ENCODE data around the gene LOXHD1. TPM values are rescaled to one million over a fixed set of nuclear protein-coding genes. Genes with fewer than 3 reads are reported as not detected.

LOXHD1 gene
- polyA plus RNA-seq, 6 donors from 2014 or later = not detected

DNA sequence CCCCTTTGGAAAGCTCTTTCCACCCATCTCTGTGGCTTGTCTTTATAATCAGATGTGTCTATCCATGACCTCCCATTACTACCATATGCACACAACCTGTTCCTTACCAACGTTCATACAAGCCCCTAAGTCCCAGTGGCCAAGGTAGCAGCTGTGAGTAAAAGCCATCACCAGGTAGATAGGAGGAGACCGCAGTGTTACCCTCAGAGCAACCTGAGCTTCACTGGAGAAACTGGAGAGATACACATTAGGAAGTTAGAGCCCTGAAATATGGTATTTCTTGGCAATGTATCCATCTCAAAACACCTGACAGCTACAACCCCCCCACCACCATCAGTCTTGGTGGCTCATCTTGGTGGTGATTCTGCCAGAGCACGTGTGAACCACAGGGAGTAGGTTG lies 26.0 kb downstream of the LOXHD1 start:
- ATAC-seq (ENCODE audit: low read depth in 2 of 2) (no peak), DNase-seq (no peak)
- peaks cover 15 to 32% (median 25%) of the 10 kb centered on the region in 3 donors for H3K27me3 Mint-ChIP-seq
- H3K4me3 Mint-ChIP-seq = no peak overlapping the region
- no peak overlapping the region for H3K27ac Mint-ChIP-seq
- H3K4me1 Mint-ChIP-seq = no peaks in the 10 kb centered on the region
- no peaks in the 10 kb centered on the region for H3K36me3 Mint-ChIP-seq
- H3K9me3 Mint-ChIP-seq = peaks cover 0 to 11% (median 4%) of the 10 kb centered on the region in 7 donors

DNA sequence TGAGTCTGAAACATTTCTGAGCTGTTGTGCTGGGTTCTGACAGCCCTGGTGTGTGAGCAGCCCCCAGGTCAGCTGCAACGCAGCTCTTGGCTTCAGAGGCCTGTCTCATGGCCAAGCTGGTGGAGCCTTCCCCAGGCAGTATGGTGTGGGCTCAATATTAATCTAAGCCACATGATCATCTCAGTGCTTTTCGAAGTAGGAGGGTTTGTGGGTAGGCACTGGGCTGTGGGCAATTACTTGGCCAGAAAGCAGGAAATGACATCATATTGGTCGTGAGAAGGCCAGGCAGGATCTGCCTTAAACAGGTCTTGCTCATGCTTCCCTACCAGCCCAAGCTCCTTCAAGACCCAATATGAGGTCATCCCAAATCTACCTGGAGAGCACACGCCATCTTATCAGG lies 26.9 kb downstream of the LOXHD1 start:
- DNase-seq (no peak), ATAC-seq (ENCODE audit: low read depth in 2 of 2) (no peak)
- Mint-ChIP-seq H3K4me3 (no peak overlapping the region), H3K4me1 (no peaks in the 10 kb centered on the region), H3K27ac (no peak overlapping the region), H3K9me3 (peaks cover 0 to 11% (median 4%) of the 10 kb centered on the region in 7 donors), H3K27me3 (peaks cover 20 to 32% (median 25%) of the 10 kb centered on the region in 3 donors), H3K36me3 (no peaks in the 10 kb centered on the region)

- H3K4me3 Mint-ChIP-seq = no peak overlapping the region
- ATAC-seq (ENCODE audit: low read depth in 2 of 2) (no peak), DNase-seq (no peak)
- peaks cover 0 to 4% (median 0%) of the 10 kb centered on the region in 3 donors for H3K4me1 Mint-ChIP-seq
- H3K9me3 Mint-ChIP-seq = peaks cover 0 to 11% (median 4%) of the 10 kb centered on the region in 7 donors
- peaks cover 20 to 40% (median 23%) of the 10 kb centered on the region in 3 donors for H3K27me3 Mint-ChIP-seq
- H3K36me3 Mint-ChIP-seq = no peaks in the 10 kb centered on the region
- H3K27ac Mint-ChIP-seq = no peak overlapping the region
Observed at GRCh38 chr18:46629361-46629760, 27.7 kb downstream of the LOXHD1 start.

DNA sequence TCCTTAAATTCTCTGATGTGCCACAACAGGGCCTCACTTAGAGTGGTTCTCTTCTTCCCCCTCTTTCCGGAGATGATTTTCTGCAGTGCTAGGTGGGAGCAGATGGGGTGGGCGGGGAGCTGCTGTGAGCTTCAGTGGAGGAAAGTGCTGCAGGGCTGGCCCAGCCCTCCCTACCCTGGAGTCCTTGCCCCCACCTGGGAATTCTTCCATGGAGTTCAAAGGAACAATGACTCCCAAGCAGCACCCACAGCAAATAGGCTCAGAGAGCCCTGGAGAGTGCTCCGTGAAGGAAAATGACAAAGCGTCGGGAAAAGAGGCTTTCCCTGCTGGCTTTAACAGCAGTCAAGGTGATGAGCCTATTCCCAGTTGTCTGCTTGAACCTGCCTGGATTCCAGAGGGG lies 28.8 kb downstream of the LOXHD1 start:
- Mint-ChIP-seq H3K9me3 (peaks cover 0 to 10% (median 3%) of the 10 kb centered on the region in 7 donors), H3K36me3 (no peaks in the 10 kb centered on the region), H3K27me3 (peaks cover 20 to 42% (median 23%) of the 10 kb centered on the region in 3 donors), H3K27ac (no peak overlapping the region), H3K4me1 (peaks cover 0 to 4% (median 0%) of the 10 kb centered on the region in 3 donors), H3K4me3 (no peak overlapping the region)
- no peak for DNase-seq
- no peak for ATAC-seq (ENCODE audit: low read depth in 2 of 2)

GRCh38 chr18:46627136-46627535 lies 29.9 kb downstream of the LOXHD1 start:
- Mint-ChIP-seq H3K4me1 (peaks cover 0 to 4% (median 0%) of the 10 kb centered on the region in 3 donors), H3K27me3 (peaks cover 13 to 42% (median 21%) of the 10 kb centered on the region in 3 donors), H3K27ac (no peak overlapping the region), H3K4me3 (no peak overlapping the region), H3K9me3 (peaks cover 0 to 4% (median 0%) of the 10 kb centered on the region in 7 donors), H3K36me3 (no peaks in the 10 kb centered on the region)
- DNase-seq (no peak), ATAC-seq (ENCODE audit: low read depth in 2 of 2) (no peak)

DNA sequence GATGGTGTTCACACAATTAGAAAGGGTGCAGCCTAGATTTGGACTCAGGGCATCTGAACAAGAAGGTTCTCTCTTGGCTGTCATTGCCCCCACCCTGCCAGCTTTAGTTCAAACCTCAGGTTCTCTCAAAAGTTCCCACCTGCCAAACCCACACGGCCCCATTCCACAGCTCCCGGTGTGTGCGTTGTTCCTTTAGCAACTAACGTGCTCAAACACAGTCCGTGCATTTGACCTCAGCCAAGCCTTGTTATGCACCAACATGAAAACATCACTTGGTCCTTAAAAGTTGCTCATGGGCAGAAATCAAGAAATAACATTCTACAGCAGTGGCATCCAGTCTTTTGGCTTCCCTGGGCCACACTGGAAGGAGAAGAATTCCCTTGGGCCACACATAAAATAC lies 32.0 kb downstream of the LOXHD1 start:
- Mint-ChIP-seq H3K36me3 (no peaks in the 10 kb centered on the region), H3K4me3 (no peak overlapping the region), H3K27me3 (peaks cover 9 to 30% (median 21%) of the 10 kb centered on the region in 3 donors), H3K27ac (no peak overlapping the region), H3K9me3 (peaks cover 0 to 2% (median 0%) of the 10 kb centered on the region in 7 donors), H3K4me1 (peaks cover 0 to 4% (median 0%) of the 10 kb centered on the region in 3 donors)
- ATAC-seq (ENCODE audit: low read depth in 2 of 2) (no peak), DNase-seq (no peak)

- Mint-ChIP-seq H3K4me1 (peaks cover 0 to 4% (median 0%) of the 10 kb centered on the region in 3 donors), H3K27me3 (peaks cover 11 to 27% (median 24%) of the 10 kb centered on the region in 3 donors), H3K4me3 (no peak overlapping the region), H3K36me3 (no peaks in the 10 kb centered on the region), H3K9me3 (no peaks in the 10 kb centered on the region), H3K27ac (no peak overlapping the region)
- DNase-seq = no peak
- no peak for ATAC-seq (ENCODE audit: low read depth in 2 of 2)
Observed at GRCh38 chr18:46624127-46624526, 32.9 kb downstream of the LOXHD1 start.

DNA sequence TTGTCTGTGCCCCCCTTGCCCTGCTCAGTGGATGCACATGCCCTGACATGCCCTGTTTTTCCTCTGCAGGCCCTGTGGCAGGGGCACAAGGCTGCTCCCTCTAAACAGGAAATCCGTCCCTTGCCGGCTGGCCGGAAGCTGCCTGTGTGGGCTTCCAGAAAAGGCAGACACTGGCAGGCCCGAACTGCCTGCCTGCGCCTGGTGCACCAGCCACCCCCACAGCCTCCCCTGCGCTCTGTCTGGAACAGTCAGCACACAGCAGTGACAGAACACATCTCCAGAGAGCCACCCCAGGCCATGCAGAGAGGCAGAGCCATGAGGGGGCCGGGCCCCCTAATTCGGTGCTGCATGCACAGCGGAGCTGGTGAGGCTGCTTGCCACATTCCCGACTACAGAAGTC lies 33.5 kb downstream of the LOXHD1 start:
- H3K27me3 Mint-ChIP-seq = peaks cover 11 to 25% (median 24%) of the 10 kb centered on the region in 3 donors
- H3K4me3 Mint-ChIP-seq = no peak overlapping the region

DNA sequence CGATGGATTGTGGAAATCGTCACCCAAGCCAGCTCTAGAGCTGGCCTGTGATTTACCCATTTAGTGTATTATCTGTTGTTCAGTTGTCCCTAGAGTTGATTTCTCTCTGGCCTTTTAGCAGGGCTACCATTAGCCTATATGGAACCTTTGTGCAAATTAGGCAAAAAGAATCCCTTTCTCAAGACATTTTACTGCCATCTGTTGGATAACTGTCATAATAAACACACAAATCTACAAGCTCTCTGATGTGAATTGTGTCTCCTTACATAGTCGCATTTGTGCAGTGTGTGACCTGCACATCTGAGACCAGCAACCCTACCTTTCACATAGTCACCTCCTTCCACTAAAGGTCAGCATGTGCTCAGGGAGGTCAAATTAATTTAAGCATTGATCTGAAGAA lies 34.0 kb downstream of the LOXHD1 start:
- Mint-ChIP-seq H3K27me3 (peaks cover 14 to 26% (median 22%) of the 10 kb centered on the region in 3 donors), H3K4me1 (peaks cover 0 to 4% (median 0%) of the 10 kb centered on the region in 3 donors), H3K36me3 (no peaks in the 10 kb centered on the region), H3K27ac (peak overlapping the region in 1 of 6 donors; percentile 68), H3K9me3 (no peaks in the 10 kb centered on the region), H3K4me3 (peak overlapping the region in 1 of 8 donors; percentile 57)
- no peak for DNase-seq
- no peak for ATAC-seq (ENCODE audit: low read depth in 2 of 2)

More for the DNA sequence above, 33.5 kb downstream of the LOXHD1 start:
- Mint-ChIP-seq H3K4me1 (peaks cover 0 to 4% (median 0%) of the 10 kb centered on the region in 3 donors), H3K9me3 (no peaks in the 10 kb centered on the region), H3K27ac (no peak overlapping the region), H3K36me3 (no peaks in the 10 kb centered on the region)
- DNase-seq (no peak), ATAC-seq (ENCODE audit: low read depth in 2 of 2) (no peak)

DNA sequence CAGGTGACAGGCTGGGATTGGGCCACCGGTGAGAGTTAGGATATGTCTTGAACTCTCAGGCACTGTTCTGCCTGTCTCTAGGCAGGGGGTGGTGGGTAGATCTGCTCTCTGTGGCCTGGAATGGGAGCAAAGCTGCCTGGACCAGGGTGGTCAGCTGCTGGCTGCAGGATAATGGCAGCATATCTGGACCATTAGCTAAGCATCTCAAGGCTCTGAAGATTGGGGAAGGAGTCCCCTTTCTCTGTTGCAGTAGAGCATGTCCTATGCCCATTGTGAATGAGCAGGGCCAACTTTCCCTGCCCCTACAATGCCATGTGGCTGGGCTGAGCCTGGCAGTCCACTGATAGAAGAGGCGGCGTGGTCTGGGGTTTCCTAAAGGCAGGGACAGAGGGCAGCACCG lies 34.6 kb downstream of the LOXHD1 start:
- DNase-seq (no peak), ATAC-seq (ENCODE audit: low read depth in 2 of 2) (no peak)
- Mint-ChIP-seq H3K4me3 (no peak overlapping the region), H3K9me3 (no peaks in the 10 kb centered on the region), H3K4me1 (peaks cover 0 to 4% (median 0%) of the 10 kb centered on the region in 3 donors), H3K36me3 (no peaks in the 10 kb centered on the region), H3K27me3 (peaks cover 20 to 32% (median 22%) of the 10 kb centered on the region in 3 donors), H3K27ac (no peak overlapping the region)

DNA sequence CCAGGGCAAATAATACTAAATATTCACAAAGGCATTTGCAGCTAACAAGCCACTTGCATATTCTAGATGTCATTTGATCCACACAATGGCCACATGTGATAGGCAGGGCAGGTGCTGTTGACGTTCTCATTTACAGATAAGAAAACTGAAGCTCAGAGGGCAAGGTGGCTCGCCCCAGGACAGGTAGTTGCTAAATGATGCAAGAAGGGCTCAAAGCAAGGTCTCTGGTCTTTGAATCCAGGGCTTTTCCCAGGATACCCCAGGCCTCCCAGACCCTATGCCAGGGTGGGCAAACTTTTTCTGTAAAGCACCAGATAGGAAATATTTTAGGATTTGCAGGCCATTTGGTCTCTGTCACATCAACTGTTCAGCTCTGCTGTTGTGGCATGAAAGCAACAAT lies 35.1 kb downstream of the LOXHD1 start:
- no peak for ATAC-seq (ENCODE audit: low read depth in 2 of 2)
- Mint-ChIP-seq H3K27me3 (peaks cover 19 to 32% (median 20%) of the 10 kb centered on the region in 3 donors), H3K27ac (no peak overlapping the region), H3K4me3 (no peak overlapping the region), H3K9me3 (no peaks in the 10 kb centered on the region), H3K36me3 (no peaks in the 10 kb centered on the region), H3K4me1 (peaks cover 0 to 4% (median 0%) of the 10 kb centered on the region in 3 donors)
- DNase-seq = no peak

DNA sequence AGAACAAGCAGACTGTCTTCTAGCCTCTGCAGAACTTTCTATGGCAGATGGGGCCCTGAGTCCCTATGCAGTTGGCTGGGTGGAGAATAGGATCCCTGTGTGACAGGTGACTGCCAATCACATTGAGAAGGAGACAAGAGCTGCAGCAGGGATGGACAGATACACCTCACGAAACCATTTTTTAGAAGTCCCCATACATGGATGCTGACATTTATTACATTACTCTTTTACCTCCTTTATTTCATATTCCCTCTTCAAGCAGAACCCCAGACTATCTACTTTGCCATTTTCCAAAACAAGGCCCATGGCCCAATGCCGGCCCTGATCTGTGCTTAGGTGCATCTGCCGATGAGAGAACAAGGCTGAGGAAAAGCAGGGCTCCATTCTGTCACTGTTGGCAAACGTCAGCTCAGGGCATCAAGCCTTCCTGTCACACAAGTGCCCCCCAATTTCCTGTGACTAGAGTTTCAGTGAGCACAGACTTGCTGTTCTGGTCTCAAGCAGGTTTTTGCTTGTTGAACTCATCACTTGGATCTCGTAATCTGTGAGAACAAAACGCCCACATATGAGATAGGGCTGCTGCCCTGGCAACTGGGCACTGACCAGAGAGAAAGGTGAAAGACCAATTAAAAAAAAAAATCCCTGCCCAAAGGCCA lies 35.8 kb downstream of the LOXHD1 start:
- Mint-ChIP-seq H3K36me3 (no peaks in the 10 kb centered on the region), H3K4me1 (peaks cover 0 to 4% (median 0%) of the 10 kb centered on the region in 3 donors), H3K27ac (no peak overlapping the region), H3K4me3 (no peak overlapping the region), H3K9me3 (no peaks in the 10 kb centered on the region), H3K27me3 (peaks cover 15 to 28% (median 19%) of the 10 kb centered on the region in 3 donors)
- DNase-seq (no peak), ATAC-seq (ENCODE audit: low read depth in 2 of 2) (no peak)

DNA sequence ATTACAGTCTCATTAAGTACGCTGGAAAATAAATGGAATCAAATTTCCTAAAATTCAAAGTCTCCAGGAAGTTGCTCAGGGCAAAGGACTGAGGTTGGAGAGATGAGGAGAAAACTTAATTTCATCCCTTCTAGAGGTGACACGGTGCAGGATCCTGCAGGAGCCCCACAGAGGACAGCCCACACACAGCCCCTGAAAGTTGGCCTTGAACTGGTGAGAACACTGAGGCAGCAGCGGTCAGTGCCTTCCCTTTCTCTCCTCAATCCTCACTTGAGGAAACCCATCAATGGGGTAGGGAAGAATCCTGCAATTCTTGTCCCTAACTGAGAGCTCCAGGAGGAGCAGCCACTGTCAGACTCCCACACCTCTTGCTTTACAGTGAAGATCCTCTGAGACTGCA lies 37.5 kb downstream of the LOXHD1 start:
- Mint-ChIP-seq H3K4me3 (no peak overlapping the region), H3K27ac (no peak overlapping the region), H3K27me3 (peaks cover 14 to 17% (median 15%) of the 10 kb centered on the region in 3 donors), H3K9me3 (peaks cover 0 to 6% (median 0%) of the 10 kb centered on the region in 7 donors), H3K4me1 (peaks cover 0 to 2% (median 0%) of the 10 kb centered on the region in 3 donors), H3K36me3 (no peaks in the 10 kb centered on the region)
- DNase-seq (no peak), ATAC-seq (ENCODE audit: low read depth in 2 of 2) (no peak)

DNA sequence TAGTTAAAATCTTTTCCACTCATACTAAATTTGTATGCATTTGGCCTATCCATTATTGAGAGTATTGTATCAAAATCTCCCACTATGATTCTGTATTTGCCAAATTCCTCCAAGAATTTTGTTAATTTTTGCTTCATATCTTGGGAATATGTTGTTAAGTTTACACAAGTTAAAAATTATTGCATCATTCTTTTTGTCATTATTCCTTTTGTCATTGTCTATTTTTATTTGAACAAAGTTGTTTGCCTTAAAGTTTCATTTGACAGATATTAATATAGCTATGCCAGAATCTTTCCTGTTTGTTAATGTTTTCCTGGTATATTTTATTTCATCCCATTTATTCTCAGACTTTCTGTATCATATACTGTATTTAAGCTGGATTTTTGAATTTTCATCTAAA lies 41.3 kb downstream of the LOXHD1 start:
- H3K36me3 Mint-ChIP-seq = no peaks in the 10 kb centered on the region
- DNase-seq = no peak
- ATAC-seq (ENCODE audit: low read depth in 2 of 2) = no peak
- H3K27me3 Mint-ChIP-seq = peaks cover 10 to 16% (median 15%) of the 10 kb centered on the region in 3 donors
- H3K4me3 Mint-ChIP-seq = no peak overlapping the region
- H3K4me1 Mint-ChIP-seq = no peaks in the 10 kb centered on the region
- peaks cover 0 to 10% (median 0%) of the 10 kb centered on the region in 7 donors for H3K9me3 Mint-ChIP-seq
- no peak overlapping the region for H3K27ac Mint-ChIP-seq
